NCI-H2029 (cell line): ENCODE measurements around the gene DGKG.

Experiments
- DNase-seq: peaks from one replicate; lab custom pipeline; 2025; lab: John Stamatoyannopoulos, UW

Gene DGKG

GRCh38 chr3:186361762-186362536, at the start of gene DGKG:
Gene DGKG (minus strand): TSS chr3:186362234. CDS start chr3:186320459, 41,775 bp downstream.
- DNase-seq, result no peak

GRCh38 chr3:186411089-186411488, 49.1 kb upstream of the DGKG start:
- DNase-seq, result no peak

- DNase-seq, result no peak
These were observed 44.9 kb upstream of the DGKG start for GRCh38 chr3:186406669-186407635.

- DNase-seq, result no peak
These were observed 39.5 kb upstream of the DGKG start for GRCh38 chr3:186401556-186401955.

GRCh38 chr3:186400662-186401061, 38.6 kb upstream of the DGKG start:
- no peak for DNase-seq

GRCh38 chr3:186400026-186400425, 38.0 kb upstream of the DGKG start:
- no peak for DNase-seq

GRCh38 chr3:186394566-186395217, 32.7 kb upstream of the DGKG start:
- no peak for DNase-seq

- no peak for DNase-seq
These were observed 25.0 kb upstream of the DGKG start for GRCh38 chr3:186386883-186387560.

- DNase-seq, result no peak
These were observed 24.0 kb upstream of the DGKG start for GRCh38 chr3:186385856-186386602.

GRCh38 chr3:186383026-186383993, 21.3 kb upstream of the DGKG start:
- no peak for DNase-seq

- DNase-seq, result no peak
These were observed 20.3 kb upstream of the DGKG start for GRCh38 chr3:186382217-186382885.

GRCh38 chr3:186381424-186382216, 19.6 kb upstream of the DGKG start:
- DNase-seq, result no peak

GRCh38 chr3:186380622-186381380, 18.8 kb upstream of the DGKG start:
- no peak for DNase-seq

- no peak for DNase-seq
These were observed 13.4 kb upstream of the DGKG start for GRCh38 chr3:186375443-186375842.

GRCh38 chr3:186374376-186374775, 12.3 kb upstream of the DGKG start:
- DNase-seq, result no peak

GRCh38 chr3:186369217-186369616, 7.2 kb upstream of the DGKG start:
- DNase-seq, result no peak

- no peak for DNase-seq
These were observed 6.7 kb upstream of the DGKG start for GRCh38 chr3:186368717-186369116.

- no peak for DNase-seq
These were observed 6.1 kb upstream of the DGKG start for GRCh38 chr3:186368176-186368575.
